HG03342 (cell line): ENCODE results near the gene CDH11.

Experiments
- ATAC-seq: cut with Tn5 transposase; IDR thresholded peaks from one replicate; pipeline ENCODE4 v1.9.1; 2021; ENCODE audit warnings: mild to moderate bottlenecking, moderate library complexity; ENCODE audit not compliant: unreplicated experiment

Gene CDH11

DNA sequence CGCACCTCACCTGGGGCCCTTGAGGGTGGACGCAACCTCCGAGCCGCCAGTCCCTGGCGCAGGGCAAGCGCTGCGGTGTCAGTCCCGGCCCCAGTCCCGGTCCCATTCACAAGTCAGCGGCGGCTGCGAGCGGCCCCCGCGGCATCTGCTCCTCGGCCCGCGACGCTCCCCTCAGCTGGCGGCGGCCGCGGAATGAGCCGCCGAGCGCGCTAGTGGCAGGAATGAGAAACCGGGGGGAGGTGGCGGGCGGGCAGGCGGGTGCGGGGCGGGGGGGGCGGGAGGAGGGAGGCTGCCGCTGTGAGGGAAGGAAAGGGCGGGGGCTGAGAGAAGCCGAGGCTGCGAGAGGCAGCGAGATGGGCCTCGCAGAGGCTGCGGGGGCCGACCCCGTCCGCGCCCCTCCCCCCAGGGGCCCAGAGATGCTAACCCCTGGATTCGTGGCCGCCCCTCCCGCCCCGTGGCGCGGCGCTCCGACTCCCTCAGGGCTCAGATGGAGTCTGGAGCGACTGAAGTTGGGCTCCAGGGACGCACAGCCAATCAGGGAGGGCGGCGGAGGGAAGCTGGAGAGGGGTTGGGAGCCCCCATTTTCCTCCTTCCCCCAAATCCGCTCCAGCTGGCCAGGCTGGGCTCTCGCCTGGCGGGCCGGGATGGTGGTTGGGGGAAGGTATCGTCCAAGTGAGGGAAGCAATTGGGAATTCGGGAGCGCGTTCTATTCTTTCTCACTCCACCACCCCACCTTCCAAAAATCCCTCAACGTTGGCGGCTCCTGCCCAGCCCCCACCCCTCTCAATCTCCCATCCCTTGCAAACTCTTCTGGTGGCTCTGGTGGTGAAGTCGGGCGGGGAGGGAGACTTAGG, at the start of gene CDH11:
CDH11 (minus strand) TSS at position 194 of the 854 bp plus-strand sequence. CDS start 117,194 bp downstream, outside the sequence.
- no peak for ATAC-seq

DNA sequence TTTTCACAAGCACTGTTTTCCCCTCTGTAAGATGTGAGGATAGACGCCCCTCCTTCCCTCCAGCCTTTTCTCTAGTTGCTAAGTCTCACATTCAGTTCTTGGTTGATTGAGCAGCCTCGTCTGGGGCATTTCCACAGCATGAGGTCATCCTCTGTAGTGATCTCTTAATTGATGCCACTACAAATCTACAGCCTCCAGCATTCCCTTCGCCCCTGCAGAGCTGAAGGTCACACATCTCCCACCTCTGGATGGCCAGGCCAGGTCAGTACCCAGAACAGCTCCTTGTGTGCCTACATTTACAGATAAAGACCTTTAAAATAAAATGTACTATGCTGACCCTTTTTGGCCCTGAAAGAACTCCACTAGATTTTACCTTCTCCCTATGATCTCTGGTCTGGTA, 32.5 kb upstream of the CDH11 start:
- ATAC-seq = no peak

DNA sequence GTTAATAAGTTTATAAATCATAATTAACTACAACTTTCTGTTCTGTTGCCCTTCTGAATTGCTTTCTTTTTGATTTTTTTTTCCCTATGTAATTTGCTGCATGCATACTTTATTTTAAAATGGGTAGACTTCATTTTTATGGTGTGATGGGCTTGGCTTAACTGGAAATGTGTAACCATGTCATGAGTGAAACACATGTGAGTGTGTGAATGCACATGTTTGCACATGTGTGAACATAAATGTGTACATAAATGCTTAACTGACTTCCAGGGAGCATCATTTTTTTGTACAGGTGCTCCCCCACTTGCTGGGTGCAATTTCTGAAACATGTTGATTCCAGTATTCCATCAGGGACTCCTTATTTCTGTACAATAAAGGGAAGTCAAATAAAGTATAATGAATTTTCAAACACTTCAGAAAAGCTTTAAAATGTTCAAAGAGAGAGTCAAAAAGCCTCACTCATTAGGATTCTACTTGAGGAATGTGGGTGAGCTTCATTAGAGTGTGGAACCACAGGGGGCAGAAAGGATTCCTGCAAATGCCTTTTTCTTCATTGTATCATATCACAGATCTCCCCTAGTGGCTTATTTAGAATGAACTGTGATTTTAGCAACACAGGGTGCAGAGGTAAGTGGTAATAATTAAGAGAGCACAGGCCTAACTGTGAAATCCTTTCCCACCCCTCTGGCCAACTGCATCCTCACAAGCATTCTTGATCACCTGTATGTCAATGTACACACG, 31.7 kb upstream of the CDH11 start:
- ATAC-seq = no peak

DNA sequence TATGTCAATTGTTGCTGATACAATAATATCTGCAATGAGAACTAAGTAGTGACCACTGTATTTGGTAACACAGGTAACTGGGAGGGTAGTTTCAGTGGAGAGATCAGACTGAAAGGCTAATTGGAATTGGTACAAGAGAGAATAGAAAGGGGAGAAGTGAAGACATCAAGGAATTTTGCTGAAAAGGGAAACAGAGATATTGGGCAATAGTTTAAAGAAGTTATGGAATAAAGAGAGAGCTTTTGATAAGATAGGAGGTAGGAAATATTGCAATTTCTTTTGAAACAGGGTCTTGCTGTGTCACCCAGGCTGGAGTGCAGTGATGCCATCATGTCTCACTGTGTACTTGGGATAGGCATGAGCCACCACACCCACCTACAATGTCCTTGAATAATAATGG, 26.9 kb upstream of the CDH11 start:
- no peak for ATAC-seq

DNA sequence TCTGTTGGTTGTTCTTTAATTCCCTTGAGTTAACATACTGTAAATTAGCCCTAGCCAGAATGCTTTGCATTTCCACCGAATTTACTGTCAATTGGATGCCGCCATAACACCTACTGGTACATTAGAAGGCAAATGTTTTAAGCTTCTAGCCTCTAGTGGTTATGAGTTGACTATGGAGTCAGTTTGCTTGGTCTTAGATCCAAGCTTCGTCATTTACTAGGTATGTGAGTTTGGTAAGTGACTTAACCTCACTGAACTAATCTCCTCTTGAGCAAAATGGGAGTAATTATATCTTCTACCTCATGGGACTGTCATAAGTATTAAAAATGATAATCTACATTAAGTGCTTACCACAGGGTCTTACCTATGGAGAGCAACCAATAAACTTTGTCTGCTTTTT, 20.4 kb upstream of the CDH11 start:
- ATAC-seq = no peak

DNA sequence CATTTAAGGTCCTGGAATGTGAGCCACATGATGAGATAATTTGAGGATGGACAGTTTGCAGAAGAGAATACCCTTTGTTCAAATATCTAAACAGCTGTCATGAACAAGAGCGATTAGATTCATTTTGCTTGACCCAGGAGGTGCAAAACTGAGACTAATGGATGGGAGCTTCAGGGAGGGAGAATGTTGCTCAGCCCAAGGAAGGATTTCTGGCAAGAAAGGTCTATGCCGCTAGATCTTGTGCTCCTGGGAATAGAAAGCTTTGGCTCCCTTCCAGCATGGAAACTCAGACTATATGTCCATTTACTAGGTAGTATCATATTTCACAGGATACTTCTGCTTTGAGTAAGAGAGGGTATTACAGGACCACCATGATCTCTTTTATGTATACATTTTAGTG, 14.8 kb upstream of the CDH11 start:
- ATAC-seq = no peak

DNA sequence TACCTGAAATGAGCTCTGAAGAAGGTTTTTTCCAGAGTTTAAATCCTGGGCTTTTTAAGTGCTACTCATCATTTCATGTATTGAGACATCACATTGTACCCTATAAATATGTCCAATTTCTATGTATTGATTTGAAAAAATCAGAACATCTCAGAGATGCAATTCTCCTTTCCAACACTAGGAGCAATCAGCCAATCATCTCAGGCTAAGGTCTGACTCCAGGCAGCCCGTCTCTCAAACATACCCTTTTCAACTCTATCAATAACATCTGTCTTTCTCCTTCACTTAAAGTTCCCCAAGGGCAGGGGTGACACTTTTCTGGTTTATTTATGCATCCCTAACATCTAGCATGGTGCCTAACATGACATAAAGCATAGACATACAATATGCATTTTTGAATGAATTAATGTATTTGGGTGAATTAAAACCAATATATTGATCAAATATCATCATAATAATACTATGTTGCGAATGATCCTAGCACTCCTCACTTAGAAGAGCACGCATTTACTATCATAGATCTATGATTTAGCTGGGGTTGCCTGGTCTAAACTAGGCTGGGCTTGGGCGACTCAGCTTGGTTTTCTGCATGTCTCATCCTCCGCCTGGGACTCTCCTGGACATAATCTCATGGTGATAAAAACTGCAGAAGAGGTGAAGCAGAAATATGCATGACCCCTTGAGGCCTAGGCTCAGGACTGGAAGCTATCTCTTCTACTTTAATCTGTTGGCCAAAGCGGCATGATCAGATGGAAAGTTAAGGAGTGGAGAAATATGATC, 5.2 kb upstream of the CDH11 start:
- ATAC-seq = no peak

GRCh38 chr16:65125871-65126270, 4.0 kb upstream of the CDH11 start:
- no peak for ATAC-seq

GRCh38 chr16:65125322-65125721, 3.5 kb upstream of the CDH11 start:
- no peak for ATAC-seq

DNA sequence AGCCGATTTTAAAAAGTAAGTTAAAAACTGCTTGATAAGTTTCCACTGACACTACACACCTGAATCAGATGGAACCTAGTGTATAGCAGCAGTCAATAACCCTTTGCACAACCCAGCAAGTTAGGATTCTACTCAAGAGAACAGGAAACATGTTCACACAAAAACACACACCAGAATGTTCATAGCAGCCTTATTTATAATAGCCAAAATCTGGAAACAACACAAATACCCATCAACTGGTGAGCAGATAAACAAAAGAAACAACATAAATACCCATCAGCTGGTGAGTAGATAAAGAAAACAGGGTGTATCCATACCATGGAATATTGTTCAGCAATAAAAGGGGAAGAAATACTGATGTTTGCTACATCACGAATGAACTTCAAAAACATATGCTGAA, 2.7 kb upstream of the CDH11 start:
- ATAC-seq = no peak

GRCh38 chr16:65124212-65124548, 2.3 kb upstream of the CDH11 start:
- no peak for ATAC-seq

DNA sequence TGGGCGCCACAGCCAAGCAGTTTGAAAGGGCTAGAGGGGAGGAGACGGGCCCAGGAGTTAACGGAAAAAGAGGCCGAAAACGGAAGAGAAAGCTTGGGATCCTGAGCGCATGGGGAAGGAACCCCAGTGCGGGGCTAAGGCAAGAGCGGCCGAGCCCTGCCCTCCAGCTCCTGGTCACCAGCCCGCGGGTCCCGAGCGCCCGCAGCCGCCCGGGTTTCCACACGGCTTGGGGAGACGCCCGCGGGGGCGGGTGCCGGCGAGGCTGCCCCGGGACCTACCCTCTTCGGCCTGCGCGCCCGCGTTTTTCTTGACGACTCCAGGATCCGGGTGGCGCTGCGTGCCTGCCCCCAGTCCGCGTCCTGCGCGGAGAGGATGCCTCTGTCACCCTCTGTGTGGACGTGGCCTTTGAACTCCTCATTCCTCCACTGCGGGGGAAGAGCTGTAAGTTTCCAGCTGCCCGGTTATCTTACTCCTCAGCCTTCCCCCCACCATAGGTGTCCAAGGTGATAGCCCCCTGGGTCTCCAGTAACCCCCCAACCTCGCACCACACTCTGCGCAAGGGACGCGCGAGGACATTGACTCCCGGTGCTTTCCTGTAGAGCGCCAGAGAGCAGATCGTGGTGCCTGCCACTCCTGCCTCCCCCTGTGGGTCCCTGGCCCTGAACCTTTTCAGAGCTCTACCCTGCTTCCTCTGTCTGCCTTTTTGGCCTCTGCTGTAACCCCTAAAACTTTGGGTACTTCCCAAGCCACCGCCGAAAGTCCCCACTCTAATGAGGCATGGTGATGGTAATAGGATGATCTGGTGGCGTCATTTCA, 1.7 kb upstream of the CDH11 start:
- no peak for ATAC-seq

DNA sequence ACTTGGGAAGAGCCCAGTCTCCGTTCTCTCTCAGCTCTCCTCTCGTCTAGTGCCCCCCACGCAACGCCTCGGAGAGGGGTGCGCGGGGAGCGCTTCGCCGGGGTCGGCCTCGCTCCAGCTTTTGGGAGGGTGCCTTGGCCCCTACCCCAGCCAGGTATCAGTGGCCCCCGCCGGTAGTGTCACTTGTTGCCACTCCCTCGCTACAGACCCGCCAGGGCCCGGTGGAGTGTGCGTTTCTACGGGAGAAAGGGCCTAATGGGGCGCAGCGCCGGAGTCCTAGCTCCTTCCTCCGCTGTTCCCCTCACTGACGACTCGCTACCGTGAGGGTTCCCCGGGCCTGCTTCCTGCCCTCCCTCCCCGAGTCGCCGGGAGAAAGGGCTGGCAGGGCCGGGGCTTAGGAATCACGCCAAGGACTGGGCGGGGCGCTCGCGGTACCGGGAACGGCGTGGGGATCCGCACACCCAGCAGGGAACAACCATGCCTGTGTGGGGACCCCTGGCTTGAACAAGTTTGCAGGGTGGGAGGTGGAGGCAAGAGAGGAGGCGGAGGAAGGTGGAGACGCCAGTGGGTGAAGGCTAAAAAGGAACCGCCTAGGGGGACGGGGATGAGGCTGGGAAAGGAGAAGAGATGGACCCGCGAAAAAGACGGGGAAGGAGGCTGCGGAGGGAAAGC, 997 bp upstream of the CDH11 start:
- no peak for ATAC-seq

GRCh38 chr16:65120831-65121721, 787 bp downstream of the CDH11 start:
- ATAC-seq = no peak

- no peak for ATAC-seq
Measured at GRCh38 chr16:65120461-65120830, 1.4 kb downstream of the CDH11 start.

DNA sequence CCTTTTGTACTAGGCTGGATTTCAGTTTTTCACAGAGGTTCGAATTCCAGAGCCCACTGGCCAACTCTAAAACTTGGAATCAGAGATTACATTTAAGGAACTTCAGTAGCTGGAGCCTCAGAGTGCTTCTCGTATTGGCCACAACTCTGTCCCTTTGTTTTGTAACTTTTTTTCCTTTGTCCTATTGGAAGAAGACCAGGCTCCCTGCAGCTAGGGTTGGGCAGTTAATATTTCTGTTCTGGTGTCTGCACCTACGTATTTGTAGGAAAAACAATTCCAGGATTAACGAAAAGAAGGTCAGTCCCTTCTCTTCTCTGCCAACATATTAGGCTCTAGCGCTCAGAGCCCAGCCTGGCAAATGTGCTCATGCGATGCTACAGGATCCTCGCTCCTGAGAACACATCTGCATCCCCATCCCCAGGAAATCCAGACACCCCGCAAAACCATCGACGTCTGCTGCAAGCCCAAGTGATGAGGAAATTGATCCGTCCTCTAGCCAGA, 1.9 kb downstream of the CDH11 start:
- ATAC-seq = no peak

DNA sequence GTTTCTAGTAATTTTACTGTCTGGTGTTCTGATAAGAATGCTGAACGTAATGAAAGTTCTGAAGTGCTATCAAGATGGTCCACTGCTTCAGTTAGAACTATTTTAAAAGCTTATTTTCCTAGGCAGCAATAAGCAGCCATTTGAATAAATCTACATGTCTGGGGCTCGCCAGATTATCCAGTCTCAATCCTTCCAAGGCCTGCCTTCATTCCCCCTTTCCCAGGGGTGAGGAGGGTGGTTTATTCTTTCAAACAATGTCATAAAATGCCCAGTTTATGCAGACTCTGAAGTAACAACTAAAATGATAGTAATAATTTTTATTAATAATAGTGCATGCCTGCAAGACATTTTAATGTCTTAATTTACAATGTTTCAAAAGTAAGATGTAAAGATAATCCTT, 2.4 kb downstream of the CDH11 start:
- no peak for ATAC-seq

GRCh38 chr16:65118871-65119270, 3.0 kb downstream of the CDH11 start:
- ATAC-seq = no peak

- peak; percentile 74 for ATAC-seq
Measured at GRCh38 chr16:65117811-65118448, 3.9 kb downstream of the CDH11 start.
